Superior temporal gyrus (tissue), 1 donor: ENCODE measurements around the gene TMEM267.
"Not testable (repeated sequence)": the region's sequence is repeated elsewhere in the genome, so short reads cannot be mapped to it uniquely, and the experiment has no call there.

ENCODE experiments used
- DNase-seq: peaks from one replicate; pipeline ENCODE4 v3.0.0-alpha.2; 2016; ENCODE audit errors: extremely low spot score

TMEM267 gene

GRCh38 chr5:43409809-43410271, 73.8 kb downstream of the TMEM267 start:
- DNase-seq, result no peak

- DNase-seq, result not testable (repeated sequence)
Observed at GRCh38 chr5:43402524-43403066, 81.1 kb downstream of the TMEM267 start.

- no peak for DNase-seq
Observed at GRCh38 chr5:43401827-43402226, 81.8 kb downstream of the TMEM267 start.

- DNase-seq, result no peak
Observed at GRCh38 chr5:43400082-43400481, 83.6 kb downstream of the TMEM267 start.

- no peak for DNase-seq
Observed at GRCh38 chr5:43396762-43397304, 86.8 kb downstream of the TMEM267 start.
